Measurements from ENCODE around the gene RABGAP1.

- TF ChIP-seq CTCF (IDR thresholded peaks at IDR 0.05; ENCODE audit: insufficient read depth, low read length) (no peak), GABPA (IDR thresholded peaks at IDR 0.05; ENCODE audit: low read depth) (no peak)
- TF ChIP-seq, protein P1, sequence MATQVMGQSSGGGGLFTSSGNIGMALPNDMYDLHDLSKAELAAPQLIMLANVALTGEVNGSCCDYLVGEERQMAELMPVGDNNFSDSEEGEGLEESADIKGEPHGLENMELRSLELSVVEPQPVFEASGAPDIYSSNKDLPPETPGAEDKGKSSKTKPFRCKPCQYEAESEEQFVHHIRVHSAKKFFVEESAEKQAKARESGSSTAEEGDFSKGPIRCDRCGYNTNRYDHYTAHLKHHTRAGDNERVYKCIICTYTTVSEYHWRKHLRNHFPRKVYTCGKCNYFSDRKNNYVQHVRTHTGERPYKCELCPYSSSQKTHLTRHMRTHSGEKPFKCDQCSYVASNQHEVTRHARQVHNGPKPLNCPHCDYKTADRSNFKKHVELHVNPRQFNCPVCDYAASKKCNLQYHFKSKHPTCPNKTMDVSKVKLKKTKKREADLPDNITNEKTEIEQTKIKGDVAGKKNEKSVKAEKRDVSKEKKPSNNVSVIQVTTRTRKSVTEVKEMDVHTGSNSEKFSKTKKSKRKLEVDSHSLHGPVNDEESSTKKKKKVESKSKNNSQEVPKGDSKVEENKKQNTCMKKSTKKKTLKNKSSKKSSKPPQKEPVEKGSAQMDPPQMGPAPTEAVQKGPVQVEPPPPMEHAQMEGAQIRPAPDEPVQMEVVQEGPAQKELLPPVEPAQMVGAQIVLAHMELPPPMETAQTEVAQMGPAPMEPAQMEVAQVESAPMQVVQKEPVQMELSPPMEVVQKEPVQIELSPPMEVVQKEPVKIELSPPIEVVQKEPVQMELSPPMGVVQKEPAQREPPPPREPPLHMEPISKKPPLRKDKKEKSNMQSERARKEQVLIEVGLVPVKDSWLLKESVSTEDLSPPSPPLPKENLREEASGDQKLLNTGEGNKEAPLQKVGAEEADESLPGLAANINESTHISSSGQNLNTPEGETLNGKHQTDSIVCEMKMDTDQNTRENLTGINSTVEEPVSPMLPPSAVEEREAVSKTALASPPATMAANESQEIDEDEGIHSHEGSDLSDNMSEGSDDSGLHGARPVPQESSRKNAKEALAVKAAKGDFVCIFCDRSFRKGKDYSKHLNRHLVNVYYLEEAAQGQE (IDR thresholded peaks at IDR 0.05; ENCODE audit: insufficient replicate concordance, low read depth) = no peak
Observed at GRCh38 chr9:123089790-123090189, 149.0 kb downstream of the RABGAP1 start.

All from HL-60 (cell line).